Measurements from ENCODE around the gene AFF1. TPM values are rescaled to one million over a fixed set of nuclear protein-coding genes. Genes with fewer than 3 reads are reported as not detected.
A peak's percentile ranks its signal among the peaks of the same experiment; 100 is the strongest.

Gene AFF1
- total RNA-seq, result 10 to 100 TPM; 59.7 to 78.1 (median 65.9) TPM

GRCh38 chr4:86934771-86935565, at the start of gene AFF1:
TSS of gene AFF1 (plus strand) at chr4:86935011. CDS start at chr4:86948534, 13,523 bp downstream.
- WGBS, 2 donors (ENCODE audit: low coverage in 1 of 2), result 0% methylated on average over 3 of the region's 97 CpGs; no CpG with 5 or more reads in 1 of the 2 donors
- H3K36me3 ChIP-seq, result peaks cover 0 to 12% of the 10 kb centered on the region in 2 donors
- H3K27ac ChIP-seq, result peak within 1 kb of the TSS; percentile 92 to 98 (median 95)
- peak; percentile 94 for ATAC-seq
- H3K4me1 ChIP-seq, result peaks cover 0 to 55% (median 8%) of the 10 kb centered on the region in 3 donors
- no peaks in the 10 kb centered on the region for H3K27me3 ChIP-seq
- H3K9me3 ChIP-seq, result no peaks in the 10 kb centered on the region
- TF ChIP-seq POLR2A (IDR thresholded peaks at IDR 0.05) (peak; percentile 92 to 95), POLR2AphosphoS5 (IDR thresholded peaks at IDR 0.05) (peak; percentile 67), EP300 (IDR thresholded peaks at IDR 0.05) (no peak)
- TF ChIP-seq, protein P1, sequence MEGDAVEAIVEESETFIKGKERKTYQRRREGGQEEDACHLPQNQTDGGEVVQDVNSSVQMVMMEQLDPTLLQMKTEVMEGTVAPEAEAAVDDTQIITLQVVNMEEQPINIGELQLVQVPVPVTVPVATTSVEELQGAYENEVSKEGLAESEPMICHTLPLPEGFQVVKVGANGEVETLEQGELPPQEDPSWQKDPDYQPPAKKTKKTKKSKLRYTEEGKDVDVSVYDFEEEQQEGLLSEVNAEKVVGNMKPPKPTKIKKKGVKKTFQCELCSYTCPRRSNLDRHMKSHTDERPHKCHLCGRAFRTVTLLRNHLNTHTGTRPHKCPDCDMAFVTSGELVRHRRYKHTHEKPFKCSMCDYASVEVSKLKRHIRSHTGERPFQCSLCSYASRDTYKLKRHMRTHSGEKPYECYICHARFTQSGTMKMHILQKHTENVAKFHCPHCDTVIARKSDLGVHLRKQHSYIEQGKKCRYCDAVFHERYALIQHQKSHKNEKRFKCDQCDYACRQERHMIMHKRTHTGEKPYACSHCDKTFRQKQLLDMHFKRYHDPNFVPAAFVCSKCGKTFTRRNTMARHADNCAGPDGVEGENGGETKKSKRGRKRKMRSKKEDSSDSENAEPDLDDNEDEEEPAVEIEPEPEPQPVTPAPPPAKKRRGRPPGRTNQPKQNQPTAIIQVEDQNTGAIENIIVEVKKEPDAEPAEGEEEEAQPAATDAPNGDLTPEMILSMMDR (IDR thresholded peaks at IDR 0.05), result peak; percentile 24 to 80 (median 50)
- H3K4me3 ChIP-seq, result peak within 1 kb of the TSS; percentile 70 to 85

DNA sequence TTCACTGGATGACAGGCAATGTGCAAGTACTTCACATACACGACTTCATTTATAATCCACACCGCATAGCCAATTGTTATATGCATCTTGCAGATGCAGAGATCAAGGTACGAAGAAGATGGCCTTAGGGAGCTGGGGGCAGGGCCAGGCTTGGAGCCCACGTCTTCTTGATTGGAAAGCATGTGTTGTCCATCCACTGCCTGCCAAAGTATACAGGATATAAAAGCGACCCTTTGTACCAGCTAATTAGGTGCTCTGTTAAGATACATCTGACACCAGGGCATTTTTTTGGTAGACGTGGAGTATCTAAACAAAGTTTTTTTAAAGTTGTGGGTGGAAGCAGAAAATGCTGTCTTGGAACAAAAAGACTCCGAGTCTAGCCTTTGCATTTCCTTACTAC, 44.0 kb upstream of the AFF1 start:
- no peak overlapping the region for H3K4me3 ChIP-seq

GRCh38 chr4:86891762-86892635, 42.8 kb upstream of the AFF1 start, which contains the start of gene C4orf36:
TSS of gene C4orf36 (minus strand) at chr4:86892422. CDS start at chr4:86891520, 902 bp downstream.
- Histone ChIP-seq H3K36me3 (no peaks in the 10 kb centered on the region), H3K27me3 (no peaks in the 10 kb centered on the region), H3K4me3 (peak within 1 kb of the TSS; percentile 77 to 88), H3K9me3 (no peaks in the 10 kb centered on the region), H3K4me1 (peaks cover 0 to 20% (median 2%) of the 10 kb centered on the region in 3 donors), H3K27ac (peak within 1 kb of the TSS in 3 of 4 donors; percentile 59 to 77 (median 65))
- ATAC-seq, result peak; percentile 69
- no peak for TF ChIP-seq EP300 (IDR thresholded peaks at IDR 0.05)
- no peak for TF ChIP-seq POLR2A (IDR thresholded peaks at IDR 0.05)
- TF ChIP-seq, protein P1 (IDR thresholded peaks at IDR 0.05), result no peak
- no peak for TF ChIP-seq POLR2AphosphoS5 (IDR thresholded peaks at IDR 0.05)
- whole genome bisulfite sequencing, 2 donors (ENCODE audit: low coverage in 1 of 2), result 4 to 6% methylated on average over 4 to 7 of the region's 84 CpGs

More for the DNA sequence above, 44.0 kb upstream of the AFF1 start:
- H3K9me3 ChIP-seq, result no peaks in the 10 kb centered on the region
- no peaks in the 10 kb centered on the region for H3K36me3 ChIP-seq
- H3K27me3 ChIP-seq, result no peaks in the 10 kb centered on the region
- no peak overlapping the region for H3K27ac ChIP-seq
- ATAC-seq, result no peak
- WGBS, 2 donors (ENCODE audit: low coverage in 1 of 2), result 60 to 63% methylated on average over 4 to 7 of the region's 7 CpGs
- TF ChIP-seq POLR2A (IDR thresholded peaks at IDR 0.05) (no peak), POLR2AphosphoS5 (IDR thresholded peaks at IDR 0.05) (no peak), EP300 (IDR thresholded peaks at IDR 0.05) (no peak)
- TF ChIP-seq, protein P1 (IDR thresholded peaks at IDR 0.05), result no peak
- peaks cover 0 to 20% (median 2%) of the 10 kb centered on the region in 3 donors for H3K4me1 ChIP-seq

DNA sequence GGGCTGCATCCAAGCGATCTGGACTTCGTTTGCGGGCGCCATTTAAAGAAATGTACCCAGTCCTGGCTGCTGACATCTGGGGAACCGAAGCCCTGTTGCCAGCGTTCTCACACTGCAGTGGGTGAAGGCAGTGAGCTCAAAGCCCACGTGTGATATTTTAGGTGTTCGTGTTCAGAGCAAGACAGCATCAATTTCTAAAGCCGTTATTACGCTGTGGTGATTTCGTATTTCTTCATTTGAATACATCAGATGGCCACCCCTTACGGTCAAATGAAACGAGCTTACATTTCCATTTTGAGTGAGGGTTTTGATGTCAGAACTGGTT, 42.2 kb upstream of the AFF1 start:
- Histone ChIP-seq H3K27me3 (no peaks in the 10 kb centered on the region), H3K4me3 (peak overlapping the region; percentile 77 to 88), H3K36me3 (no peaks in the 10 kb centered on the region), H3K9me3 (no peaks in the 10 kb centered on the region), H3K27ac (peak overlapping the region in 3 of 4 donors; percentile 59 to 77 (median 65)), H3K4me1 (peaks cover 0 to 20% (median 2%) of the 10 kb centered on the region in 3 donors)
- ATAC-seq, result no peak
- WGBS, 2 donors (ENCODE audit: low coverage in 1 of 2), result 3 to 26% methylated on average over 3 to 7 of the region's 13 CpGs
- TF ChIP-seq, protein P1 (IDR thresholded peaks at IDR 0.05), result no peak

Data from gastroesophageal sphincter (tissue), 4 donors.